NCI-H526 treated with DMSO at 0.1 percent for 48 hours (cell line): Measurements from ENCODE around the gene RAB33A.

Experiments used
- DNase-seq: peaks from one replicate; lab custom pipeline; 2025; lab: John Stamatoyannopoulos, UW

RAB33A gene

GRCh38 chrX:130171446-130172126 lies at the start of gene RAB33A:
TSS of gene RAB33A (plus strand) at chrX:130171962. CDS start at chrX:130172063, 101 bp downstream.
- peak; percentile 31 for DNase-seq

- DNase-seq, result no peak
Measured at GRCh38 chrX:130124577-130124976, 47.2 kb upstream of the RAB33A start.

GRCh38 chrX:130125091-130125874 lies 46.5 kb upstream of the RAB33A start:
- no peak for DNase-seq

- DNase-seq, result no peak
Measured at GRCh38 chrX:130130990-130131389, 40.8 kb upstream of the RAB33A start.

GRCh38 chrX:130136496-130136895 lies 35.3 kb upstream of the RAB33A start:
- no peak for DNase-seq

GRCh38 chrX:130136961-130137360 lies 34.8 kb upstream of the RAB33A start:
- no peak for DNase-seq

- no peak for DNase-seq
Measured at GRCh38 chrX:130139474-130140201, 32.1 kb upstream of the RAB33A start.

- DNase-seq, result no peak
Measured at GRCh38 chrX:130144509-130144908, 27.3 kb upstream of the RAB33A start.

- DNase-seq, result no peak
Measured at GRCh38 chrX:130145123-130145522, 26.6 kb upstream of the RAB33A start.

- DNase-seq, result no peak
Measured at GRCh38 chrX:130147631-130148030, 24.1 kb upstream of the RAB33A start.

GRCh38 chrX:130155564-130155963 lies 16.2 kb upstream of the RAB33A start:
- no peak for DNase-seq

GRCh38 chrX:130158311-130158710 lies 13.5 kb upstream of the RAB33A start:
- DNase-seq, result no peak

- DNase-seq, result no peak
Measured at GRCh38 chrX:130159776-130160175, 12.0 kb upstream of the RAB33A start.

- no peak for DNase-seq
Measured at GRCh38 chrX:130162094-130162735, 9.5 kb upstream of the RAB33A start.

- DNase-seq, result no peak
Measured at GRCh38 chrX:130163398-130163797, 8.4 kb upstream of the RAB33A start.

- DNase-seq, result no peak
Measured at GRCh38 chrX:130165181-130165702, 6.5 kb upstream of the RAB33A start.

- peak; percentile 95 for DNase-seq
Measured at GRCh38 chrX:130165703-130166502, 5.9 kb upstream of the RAB33A start, which contains the start of gene AIFM1. TSS of gene AIFM1 (minus strand) at chrX:130165841. CDS start at chrX:130165656, 185 bp downstream.

- DNase-seq, result no peak
Measured at GRCh38 chrX:130166503-130166777, 5.3 kb upstream of the RAB33A start.

- DNase-seq, result no peak
Measured at GRCh38 chrX:130167040-130167439, 4.7 kb upstream of the RAB33A start.

GRCh38 chrX:130170752-130171445 lies 863 bp upstream of the RAB33A start:
- DNase-seq, result peak; percentile 77
